ENCODE results near the gene TMEM185A. TPM values are rescaled to one million over a fixed set of nuclear protein-coding genes. Genes with fewer than 3 reads are reported as not detected.
"Not testable (repeated sequence)": the region's sequence is repeated elsewhere in the genome, so short reads cannot be mapped to it uniquely, and the experiment has no call there.

Gene TMEM185A
- 10 to 100 TPM; 19.0 to 20.4 TPM for total RNA-seq

DNA sequence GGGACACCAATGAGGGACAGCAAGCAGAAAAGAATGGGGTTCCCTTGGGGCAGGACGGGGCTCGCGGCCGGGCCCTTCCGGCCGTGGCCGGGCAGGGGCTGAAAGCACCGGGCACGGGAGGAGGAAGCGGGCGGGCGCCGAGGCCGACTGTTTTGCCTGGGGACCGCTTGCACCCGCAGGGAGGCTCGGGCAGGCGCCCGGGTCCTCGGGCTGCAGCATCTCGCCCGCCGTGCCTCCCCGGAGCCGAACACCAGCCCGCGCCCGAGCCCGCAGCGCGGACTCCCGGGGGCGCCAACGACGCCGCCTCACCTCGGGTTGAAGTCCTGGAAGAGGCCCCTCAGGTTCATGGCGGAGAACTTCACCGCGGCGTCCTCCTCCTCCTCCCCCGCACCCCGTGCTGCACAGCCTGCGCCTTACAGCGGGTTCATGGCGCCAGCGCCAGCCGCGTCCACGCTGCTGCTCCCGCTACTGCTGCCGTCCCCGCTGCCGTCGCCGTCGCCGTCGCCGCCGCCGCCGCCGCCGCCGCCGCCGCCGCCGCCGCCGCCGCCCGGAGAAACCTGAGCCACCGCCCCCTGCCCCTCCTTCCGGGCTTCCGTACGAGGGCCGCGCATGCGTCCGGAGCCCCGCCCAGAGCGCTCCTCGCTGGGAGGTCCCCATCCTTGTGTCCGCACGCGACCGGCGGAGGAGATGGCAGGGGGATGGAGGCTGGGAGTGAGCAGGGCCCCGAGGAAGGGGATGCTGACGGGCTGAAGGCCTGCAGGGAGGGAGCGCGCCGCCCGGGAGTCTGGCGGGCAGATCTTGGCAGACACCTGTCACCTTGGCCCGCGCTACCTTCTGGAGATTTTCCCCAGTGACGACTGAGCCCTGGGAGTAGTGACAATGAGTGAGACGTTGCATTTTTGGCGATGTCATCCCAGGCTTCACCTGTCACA, at the start of gene TMEM185A:
Gene TMEM185A, minus strand, starts transcription at position 559 of the 932 bp plus-strand sequence. Its CDS starts 212 bp downstream, at position 347.
- H3K4me3 Mint-ChIP-seq, result peak within 1 kb of the TSS; percentile 83
- DNase-seq, result peak; percentile 77
- no peaks in the 10 kb centered on the region for H3K9me3 Mint-ChIP-seq
- CTCF ChIA-PET, result no interaction called here
- H3K4me1 Mint-ChIP-seq, result peaks cover 36% of the 10 kb centered on the region
- H3K36me3 Mint-ChIP-seq (ENCODE audit: low read depth), result peaks cover 3% of the 10 kb centered on the region
- H3K27ac Mint-ChIP-seq, result peak within 1 kb of the TSS; percentile 27
- POLR2A ChIA-PET, result no interaction called here
- peaks cover 7% of the 10 kb centered on the region for H3K27me3 Mint-ChIP-seq

DNA sequence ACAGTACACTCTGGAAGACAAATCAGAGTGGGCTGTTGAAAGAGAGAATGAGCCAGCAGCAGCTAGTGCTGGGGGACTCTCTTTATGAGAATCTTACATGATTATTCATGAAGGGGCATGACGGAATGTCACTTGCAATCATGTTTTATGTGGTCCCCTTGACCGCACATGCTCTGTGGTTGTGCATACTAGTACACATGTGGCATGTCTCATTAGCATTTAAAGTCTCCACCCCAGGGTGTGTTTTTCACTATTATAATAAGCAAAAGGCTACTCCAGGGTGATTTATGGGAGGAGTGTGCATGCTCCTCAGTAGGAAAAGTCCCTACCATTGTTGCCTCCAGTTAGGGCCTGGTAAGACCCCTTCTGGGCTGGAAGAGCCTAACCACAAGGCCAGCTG, 49.6 kb upstream of the TMEM185A start:
- POLR2A ChIA-PET, result no interaction called here
- H3K4me1 Mint-ChIP-seq, result no peaks in the 10 kb centered on the region
- no peak for DNase-seq
- H3K27ac Mint-ChIP-seq, result no peak overlapping the region
- H3K9me3 Mint-ChIP-seq, result no peaks in the 10 kb centered on the region
- no peaks in the 10 kb centered on the region for H3K36me3 Mint-ChIP-seq (ENCODE audit: low read depth)
- CTCF ChIA-PET, result no interaction called here
- no peak overlapping the region for H3K4me3 Mint-ChIP-seq
- no peaks in the 10 kb centered on the region for H3K27me3 Mint-ChIP-seq

DNA sequence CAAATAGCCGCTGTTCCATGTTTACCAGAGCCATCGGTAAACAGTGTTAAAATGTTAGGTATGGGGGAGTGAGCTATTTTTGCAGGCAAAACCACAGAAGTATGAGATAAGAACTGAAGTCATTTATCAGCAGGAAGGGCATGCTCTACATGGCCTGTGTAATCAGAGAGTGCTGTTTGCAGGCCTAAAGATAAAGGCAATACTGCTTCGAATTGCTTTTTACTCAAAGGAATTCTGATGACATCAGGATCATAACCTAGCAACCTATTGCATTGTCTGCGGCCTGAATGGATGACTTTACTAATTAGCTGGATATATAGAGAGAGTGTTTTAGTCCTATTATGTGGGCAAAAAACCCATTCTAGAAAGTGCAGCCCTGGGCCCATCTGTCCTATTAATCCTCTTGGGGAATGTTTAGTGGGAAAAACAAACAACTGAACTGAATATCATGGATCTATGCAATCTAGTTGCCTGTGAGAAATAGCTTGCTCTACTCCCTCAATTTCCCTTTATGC, 47.6 kb upstream of the TMEM185A start:
- H3K4me1 Mint-ChIP-seq; DNase-seq; CTCF ChIA-PET; H3K9me3 Mint-ChIP-seq; POLR2A ChIA-PET; H3K4me3 Mint-ChIP-seq; H3K36me3 Mint-ChIP-seq (ENCODE audit: low read depth); H3K27me3 Mint-ChIP-seq; H3K27ac Mint-ChIP-seq: not testable (repeated sequence)

DNA sequence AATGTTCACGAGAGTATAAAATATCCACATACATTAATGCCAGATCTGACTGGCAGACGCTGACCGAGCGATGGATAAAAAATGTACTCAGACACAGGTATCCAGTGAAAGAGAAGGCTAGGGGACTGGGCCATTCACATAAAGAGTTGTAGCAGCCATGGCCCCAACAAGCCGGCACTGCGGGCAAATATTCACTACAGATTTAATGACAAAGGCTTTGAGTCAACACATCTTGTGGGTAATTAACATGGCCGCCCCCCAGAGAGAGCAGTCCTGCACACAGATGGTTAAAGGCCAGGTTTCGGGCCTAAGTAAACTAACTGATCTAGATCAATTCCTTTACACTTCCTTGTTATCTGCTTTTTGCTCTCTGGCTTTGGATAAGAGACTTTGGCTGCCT, 44.0 kb upstream of the TMEM185A start:
- H3K27ac Mint-ChIP-seq; H3K36me3 Mint-ChIP-seq (ENCODE audit: low read depth); DNase-seq; CTCF ChIA-PET; H3K9me3 Mint-ChIP-seq; POLR2A ChIA-PET; H3K4me3 Mint-ChIP-seq; H3K27me3 Mint-ChIP-seq; H3K4me1 Mint-ChIP-seq: not testable (repeated sequence)

DNA sequence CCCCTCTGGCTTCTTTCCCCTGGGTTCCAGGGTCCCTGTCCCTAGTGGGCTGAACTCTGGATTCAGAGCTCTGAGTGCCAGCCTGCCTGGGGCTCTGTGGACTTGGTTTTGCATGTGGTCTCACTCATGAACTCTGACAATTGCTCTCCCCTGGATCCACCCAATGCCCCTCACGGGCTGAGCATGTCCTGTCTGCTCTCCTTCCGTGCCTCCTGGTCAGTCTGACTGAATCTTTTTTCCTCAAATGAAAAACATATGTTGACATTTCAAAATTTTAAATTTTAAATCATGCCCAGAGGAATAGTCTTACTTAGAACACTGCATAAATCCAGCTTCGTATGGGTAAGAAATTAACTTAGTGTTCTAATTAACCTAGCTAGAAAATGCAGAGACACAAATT, 43.5 kb upstream of the TMEM185A start:
- H3K4me3 Mint-ChIP-seq; DNase-seq; H3K9me3 Mint-ChIP-seq; POLR2A ChIA-PET; CTCF ChIA-PET; H3K36me3 Mint-ChIP-seq (ENCODE audit: low read depth); H3K27me3 Mint-ChIP-seq; H3K27ac Mint-ChIP-seq; H3K4me1 Mint-ChIP-seq: not testable (repeated sequence)

DNA sequence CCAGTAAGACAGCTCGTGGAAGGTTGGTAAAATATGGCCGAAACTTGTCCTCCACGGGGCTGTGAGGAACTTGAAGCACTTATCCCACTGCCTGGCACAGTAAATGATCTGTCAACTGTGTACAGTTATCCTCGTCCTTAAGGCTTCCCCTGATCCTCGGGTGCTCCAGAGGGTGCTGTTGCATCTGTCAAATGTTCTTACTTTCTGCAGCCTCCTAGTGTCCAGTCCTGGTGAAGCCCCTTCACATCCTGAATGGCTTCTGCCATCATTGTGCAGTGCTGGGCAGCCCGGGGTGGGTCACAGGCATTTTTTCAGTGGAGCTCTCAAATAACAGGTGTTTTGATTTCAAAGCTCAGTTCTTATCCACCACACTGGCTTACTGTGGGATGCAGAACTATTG, 29.0 kb upstream of the TMEM185A start:
- H3K27ac Mint-ChIP-seq; POLR2A ChIA-PET; H3K9me3 Mint-ChIP-seq; H3K4me1 Mint-ChIP-seq; H3K36me3 Mint-ChIP-seq (ENCODE audit: low read depth); CTCF ChIA-PET; H3K4me3 Mint-ChIP-seq; DNase-seq; H3K27me3 Mint-ChIP-seq: not testable (repeated sequence)

DNA sequence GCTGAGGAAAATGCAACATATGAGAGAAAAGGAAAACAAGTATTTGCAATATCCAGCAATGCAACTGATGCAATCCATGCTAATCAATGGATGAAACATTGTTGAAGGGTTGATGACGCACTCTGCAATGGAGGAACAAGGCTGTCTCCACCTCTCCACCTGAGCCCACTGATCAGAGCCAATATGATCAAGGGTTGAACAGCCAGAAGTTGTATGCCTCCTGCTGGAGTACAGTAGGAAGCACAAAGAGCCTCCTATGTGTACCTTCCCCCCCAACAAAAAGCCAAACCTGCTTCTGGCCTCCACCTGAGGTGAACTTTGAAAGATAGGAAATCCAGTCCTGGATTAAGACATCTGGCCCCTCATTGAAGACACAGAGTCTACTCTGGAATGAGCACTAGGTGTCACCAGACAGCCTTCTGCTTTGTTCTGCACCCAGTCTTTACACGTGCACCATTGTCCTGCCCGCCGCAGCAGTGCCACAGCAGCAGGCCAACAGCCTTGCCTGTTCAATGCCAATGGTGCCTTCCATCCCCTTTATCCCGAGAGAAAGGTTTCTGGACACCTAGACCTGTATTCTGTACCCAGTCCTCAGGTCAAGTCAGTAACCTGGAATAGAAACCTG, 24.8 kb upstream of the TMEM185A start:
- POLR2A ChIA-PET; DNase-seq; H3K27me3 Mint-ChIP-seq; H3K36me3 Mint-ChIP-seq (ENCODE audit: low read depth); H3K4me1 Mint-ChIP-seq; H3K27ac Mint-ChIP-seq; H3K9me3 Mint-ChIP-seq; H3K4me3 Mint-ChIP-seq; CTCF ChIA-PET: not testable (repeated sequence)

DNA sequence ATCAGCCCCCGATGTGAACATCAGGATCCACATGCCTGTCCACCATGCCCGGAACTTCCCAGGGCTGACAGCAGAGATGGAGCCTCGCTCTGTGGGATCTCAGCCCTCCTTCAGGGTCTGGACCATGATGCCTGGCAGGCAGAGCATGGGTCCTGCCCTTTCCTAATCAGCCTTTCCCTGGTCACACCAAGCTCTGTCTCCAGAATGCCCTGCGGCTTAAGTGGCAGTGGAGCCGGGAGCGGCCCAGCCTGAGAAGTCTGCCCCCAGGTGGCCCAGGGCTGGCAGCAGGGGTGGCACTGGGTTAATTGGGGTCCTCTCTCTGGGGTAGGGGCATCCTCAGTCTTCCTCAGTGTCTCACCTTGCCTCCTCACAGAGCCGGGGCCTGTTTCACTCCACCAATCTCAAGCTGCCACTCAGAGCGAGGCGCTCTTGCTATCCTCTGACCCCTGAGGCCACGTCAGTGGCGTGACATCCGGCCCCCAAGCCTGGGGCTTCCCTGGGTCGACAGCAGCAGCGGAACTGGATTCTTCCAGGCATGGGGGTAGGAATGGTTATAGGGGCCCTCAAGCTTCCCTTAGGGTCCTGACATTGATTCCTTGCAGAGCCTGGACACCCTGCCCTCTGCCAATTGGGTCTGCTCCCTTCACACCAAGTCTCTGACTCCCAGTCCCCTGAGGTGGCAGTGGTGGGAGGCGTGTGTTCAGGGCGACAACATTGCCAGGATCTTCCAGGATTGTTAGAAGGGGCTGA, 20.8 kb upstream of the TMEM185A start:
- Mint-ChIP-seq H3K36me3 (ENCODE audit: low read depth) (no peaks in the 10 kb centered on the region), H3K9me3 (no peaks in the 10 kb centered on the region), H3K27me3 (peaks cover 2% of the 10 kb centered on the region), H3K4me1 (no peaks in the 10 kb centered on the region), H3K27ac (no peak overlapping the region), H3K4me3 (no peak overlapping the region)
- ChIA-PET CTCF (no interaction called here), POLR2A (no interaction called here)
- DNase-seq, result no peak

DNA sequence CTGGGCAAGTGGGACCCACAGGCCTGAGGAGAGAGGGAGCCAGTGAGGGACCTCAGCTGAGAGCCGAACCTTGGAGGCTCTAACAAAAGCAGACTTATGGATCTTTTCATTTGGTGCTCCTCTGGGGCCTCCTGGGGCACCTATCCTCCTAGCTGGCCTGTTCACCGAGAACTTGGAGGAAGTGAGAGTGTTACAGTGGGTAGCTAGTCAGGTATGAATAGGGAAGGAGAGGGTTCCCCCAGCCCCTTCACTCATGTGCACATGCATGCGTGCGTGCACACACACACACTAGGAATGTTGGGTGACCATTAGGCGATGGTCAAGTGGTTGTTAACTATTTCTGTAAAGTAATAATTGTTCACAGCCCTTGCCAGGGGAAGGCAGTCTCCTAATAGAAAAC, 18.6 kb upstream of the TMEM185A start:
- ChIA-PET POLR2A (no interaction called here), CTCF (interaction anchor here (1.2 kb wide), 1 partner anchor 138 kb away, joined by 4 read pairs; no protein-coding TSS in a partner anchor)
- no peak for DNase-seq
- Mint-ChIP-seq H3K27me3 (peaks cover 3% of the 10 kb centered on the region), H3K9me3 (no peaks in the 10 kb centered on the region), H3K4me3 (no peak overlapping the region), H3K4me1 (no peaks in the 10 kb centered on the region), H3K27ac (no peak overlapping the region), H3K36me3 (ENCODE audit: low read depth) (no peaks in the 10 kb centered on the region)

DNA sequence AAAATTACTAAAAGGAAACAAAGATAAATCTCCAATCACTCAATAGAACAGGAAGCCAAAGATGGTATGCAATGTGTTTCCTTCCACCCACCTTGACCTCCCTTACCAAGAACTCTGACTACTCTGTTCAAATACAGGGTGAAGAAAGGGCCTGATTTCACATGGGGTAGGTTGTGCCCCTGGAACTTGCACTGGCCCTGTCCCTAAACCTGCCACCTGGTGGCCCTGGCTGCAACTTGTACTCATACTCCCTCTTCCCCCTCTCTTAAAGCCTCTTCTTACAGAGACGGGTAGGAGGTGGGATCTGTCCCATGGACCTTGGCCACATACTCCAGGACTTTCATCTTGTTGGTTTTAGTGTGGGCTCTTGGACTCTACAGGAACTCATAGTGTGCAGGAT, 17.3 kb upstream of the TMEM185A start:
- H3K27me3 Mint-ChIP-seq, result peaks cover 3% of the 10 kb centered on the region
- no peaks in the 10 kb centered on the region for H3K36me3 Mint-ChIP-seq (ENCODE audit: low read depth)
- no peak overlapping the region for H3K27ac Mint-ChIP-seq
- H3K9me3 Mint-ChIP-seq, result no peaks in the 10 kb centered on the region
- no peak overlapping the region for H3K4me3 Mint-ChIP-seq
- POLR2A ChIA-PET, result no interaction called here
- no peak for DNase-seq
- CTCF ChIA-PET, result no interaction called here
- no peaks in the 10 kb centered on the region for H3K4me1 Mint-ChIP-seq

DNA sequence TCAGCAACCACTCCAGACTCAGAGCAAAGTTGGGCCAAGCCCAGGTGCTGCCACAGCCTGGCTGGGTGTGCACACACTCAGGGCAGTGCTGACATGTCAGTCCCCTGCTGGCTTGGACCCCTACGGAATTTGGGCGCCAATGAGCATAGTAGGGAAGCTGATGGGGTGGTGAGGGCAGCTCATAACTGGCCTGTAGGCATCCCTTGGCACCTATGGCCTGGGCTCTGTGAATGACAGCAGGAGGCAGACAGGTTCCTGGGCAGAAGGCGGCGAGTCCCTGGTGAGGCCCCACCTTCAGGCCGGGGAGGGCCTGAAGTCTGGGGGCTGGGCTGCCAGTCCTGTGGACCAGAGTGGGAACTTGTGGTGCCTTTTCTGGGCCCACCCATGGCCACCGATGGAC, 15.9 kb upstream of the TMEM185A start:
- no peak for DNase-seq
- H3K4me3 Mint-ChIP-seq, result no peak overlapping the region
- CTCF ChIA-PET, result no interaction called here
- H3K27me3 Mint-ChIP-seq, result peaks cover 4% of the 10 kb centered on the region
- H3K27ac Mint-ChIP-seq, result no peak overlapping the region
- H3K4me1 Mint-ChIP-seq, result no peaks in the 10 kb centered on the region
- H3K36me3 Mint-ChIP-seq (ENCODE audit: low read depth), result no peaks in the 10 kb centered on the region
- H3K9me3 Mint-ChIP-seq, result no peaks in the 10 kb centered on the region
- POLR2A ChIA-PET, result interaction anchor here (0.9 kb wide), 1 partner anchor 32 kb away, joined by 3 read pairs; no protein-coding TSS in a partner anchor

DNA sequence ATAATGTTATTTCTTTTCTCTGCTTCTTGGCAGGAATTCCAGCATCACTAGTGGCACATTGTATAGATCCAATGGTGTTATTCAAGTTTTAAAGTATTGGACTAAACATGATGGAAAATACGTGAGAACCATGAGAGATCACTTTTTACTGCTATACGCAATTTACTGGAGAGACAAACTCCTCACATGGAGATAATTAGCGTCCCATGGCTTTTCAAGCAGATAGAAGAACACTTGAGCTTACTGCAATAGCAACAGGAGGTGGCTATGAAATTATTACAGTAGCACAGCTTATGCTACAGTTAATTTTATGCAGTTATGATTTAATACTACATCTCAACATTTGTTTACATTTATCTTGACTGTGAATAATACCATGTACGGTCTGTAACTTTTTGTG, 11.9 kb upstream of the TMEM185A start:
- no peak for DNase-seq
- H3K9me3 Mint-ChIP-seq, result no peaks in the 10 kb centered on the region
- no peak overlapping the region for H3K27ac Mint-ChIP-seq
- no peak overlapping the region for H3K4me3 Mint-ChIP-seq
- H3K27me3 Mint-ChIP-seq, result peaks cover 4% of the 10 kb centered on the region
- no peaks in the 10 kb centered on the region for H3K36me3 Mint-ChIP-seq (ENCODE audit: low read depth)
- ChIA-PET POLR2A (no interaction called here), CTCF (no interaction called here)
- no peaks in the 10 kb centered on the region for H3K4me1 Mint-ChIP-seq

DNA sequence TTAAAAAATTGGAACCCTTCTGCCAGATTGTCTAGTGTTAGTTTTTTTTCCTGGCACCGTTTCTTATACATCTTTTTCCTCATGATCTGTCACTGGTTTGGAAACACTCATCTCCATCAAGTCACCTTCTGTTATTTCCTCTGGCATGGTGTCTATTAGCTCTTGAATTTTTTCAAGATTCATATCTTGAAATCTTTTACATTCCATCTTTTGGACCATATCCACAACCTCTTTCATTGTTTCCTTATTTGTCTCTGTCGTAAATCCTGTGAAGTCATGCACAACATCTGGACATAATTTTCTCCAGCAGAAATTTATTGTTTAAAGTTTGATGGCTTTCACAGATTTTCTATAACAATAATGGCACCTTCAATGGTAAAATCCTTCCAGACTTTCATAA, 10.2 kb upstream of the TMEM185A start:
- peaks cover 4% of the 10 kb centered on the region for H3K27me3 Mint-ChIP-seq

More for the DNA sequence above, 10.2 kb upstream of the TMEM185A start:
- H3K27ac Mint-ChIP-seq, result no peak overlapping the region
- H3K4me3 Mint-ChIP-seq, result no peak overlapping the region
- no peaks in the 10 kb centered on the region for H3K36me3 Mint-ChIP-seq (ENCODE audit: low read depth)
- ChIA-PET POLR2A (no interaction called here), CTCF (no interaction called here)
- H3K9me3 Mint-ChIP-seq, result no peaks in the 10 kb centered on the region
- no peak for DNase-seq
- no peaks in the 10 kb centered on the region for H3K4me1 Mint-ChIP-seq

Measured in activated CD4-positive, alpha-beta memory T cell treated with anti-CD3 and anti-CD28 coated beads, Interleukin-2, amount 10 ng/mL, durations not matched to agents 7 days and 5 days (primary cell).